Measurements from ENCODE around the gene DPH6.

DPH6 gene

GRCh38 chr15:35540885-35541284 is 5.1 kb downstream of the DPH6 start:
- no peak for DNase-seq (ENCODE audit: low read depth in 2 of 2)

GRCh38 chr15:35540021-35540420 is 5.9 kb downstream of the DPH6 start:
- DNase-seq (ENCODE audit: low read depth in 2 of 2) = no peak

- DNase-seq (ENCODE audit: low read depth in 2 of 2) = no peak
Measured at GRCh38 chr15:35535365-35535916, 10.5 kb downstream of the DPH6 start.

- no peak for DNase-seq (ENCODE audit: low read depth in 2 of 2)
Measured at GRCh38 chr15:35533130-35534110, 12.5 kb downstream of the DPH6 start.

GRCh38 chr15:35530698-35531097 is 15.3 kb downstream of the DPH6 start:
- no peak for DNase-seq (ENCODE audit: low read depth in 2 of 2)

GRCh38 chr15:35529784-35530183 is 16.2 kb downstream of the DPH6 start:
- no peak for DNase-seq (ENCODE audit: low read depth in 2 of 2)

GRCh38 chr15:35522061-35522460 is 23.9 kb downstream of the DPH6 start:
- no peak for DNase-seq (ENCODE audit: low read depth in 2 of 2)

GRCh38 chr15:35519541-35520149 is 26.3 kb downstream of the DPH6 start:
- DNase-seq (ENCODE audit: low read depth in 2 of 2) = no peak

GRCh38 chr15:35519052-35519451 is 26.9 kb downstream of the DPH6 start:
- DNase-seq (ENCODE audit: low read depth in 2 of 2) = no peak

GRCh38 chr15:35514759-35515158 is 31.2 kb downstream of the DPH6 start:
- no peak for DNase-seq (ENCODE audit: low read depth in 2 of 2)

GRCh38 chr15:35507932-35508638 is 37.9 kb downstream of the DPH6 start:
- no peak for DNase-seq (ENCODE audit: low read depth in 2 of 2)

GRCh38 chr15:35506272-35506870 is 39.6 kb downstream of the DPH6 start:
- DNase-seq (ENCODE audit: low read depth in 2 of 2) = no peak

GRCh38 chr15:35505809-35506208 is 40.2 kb downstream of the DPH6 start:
- DNase-seq (ENCODE audit: low read depth in 2 of 2) = no peak

- no peak for DNase-seq (ENCODE audit: low read depth in 2 of 2)
Measured at GRCh38 chr15:35505141-35505540, 40.8 kb downstream of the DPH6 start.

GRCh38 chr15:35499723-35500122 is 46.2 kb downstream of the DPH6 start:
- no peak for DNase-seq (ENCODE audit: low read depth in 2 of 2)

GRCh38 chr15:35496585-35496984 is 49.4 kb downstream of the DPH6 start:
- no peak for DNase-seq (ENCODE audit: low read depth in 2 of 2)

- no peak for DNase-seq (ENCODE audit: low read depth in 2 of 2)
Measured at GRCh38 chr15:35495080-35495479, 50.9 kb downstream of the DPH6 start.

GRCh38 chr15:35491999-35492398 is 54.0 kb downstream of the DPH6 start:
- no peak for DNase-seq (ENCODE audit: low read depth in 2 of 2)

GRCh38 chr15:35491173-35491572 is 54.8 kb downstream of the DPH6 start:
- DNase-seq (ENCODE audit: low read depth in 2 of 2) = no peak

- DNase-seq (ENCODE audit: low read depth in 2 of 2) = no peak
Measured at GRCh38 chr15:35490511-35490910, 55.5 kb downstream of the DPH6 start.

GRCh38 chr15:35487417-35487816 is 58.5 kb downstream of the DPH6 start:
- DNase-seq (ENCODE audit: low read depth in 2 of 2) = no peak

GRCh38 chr15:35486296-35486695 is 59.7 kb downstream of the DPH6 start:
- DNase-seq (ENCODE audit: low read depth in 2 of 2) = no peak
